Lung (tissue), 16 donors: ENCODE measurements around the gene STAG1. TPM values are rescaled to one million over a fixed set of nuclear protein-coding genes. Genes with fewer than 3 reads are reported as not detected.
"Not testable (repeated sequence)": the region's sequence is repeated elsewhere in the genome, so short reads cannot be mapped to it uniquely, and the experiment has no call there.

ENCODE experiments used
- ATAC-seq: fragments of 200-7000 bp; cut with Tn5 transposase; one replicate; pipeline ENCODE4 v1.9.1; 2020; ENCODE audit warnings: moderate number of reproducible peaks; ENCODE audit not compliant: insufficient read depth, low FRiP score
- DNase-seq, 3 donors: peaks; one replicate each; pipeline ENCODE4 v3.0.0-alpha.2; 2013 to 2017
- H3K27ac ChIP-seq, 2 donors: one replicate each; pipeline ENCODE4 v1.5.1; 2013; ENCODE audit warnings: mild to moderate bottlenecking in 2 of 2, moderate library complexity in 2 of 2, control low read depth in 1 of 2, inconsistent platforms in 1 of 2, low read depth in 1 of 2, low read length in 1 of 2
- H3K27me3 ChIP-seq, 3 donors: one replicate each; pipeline ENCODE4 v1.5.1; 2013; ENCODE audit warnings: low read length in 2 of 3; ENCODE audit not compliant: control insufficient read depth in 3 of 3, insufficient read depth in 3 of 3
- H3K36me3 ChIP-seq, 4 donors: one replicate each; pipeline ENCODE4 v1.5.1; 2013; ENCODE audit warnings: low read length in 4 of 4, mild to moderate bottlenecking in 1 of 4, moderate library complexity in 1 of 4; ENCODE audit not compliant: control insufficient read depth in 4 of 4, insufficient read depth in 4 of 4
- H3K4me1 ChIP-seq, 5 donors: one replicate each; pipeline ENCODE4 v1.5.1; 2013; ENCODE audit warnings: low read length in 5 of 5, mild to moderate bottlenecking in 2 of 5, moderate library complexity in 1 of 5; ENCODE audit not compliant: control insufficient read depth in 5 of 5, insufficient read depth in 5 of 5
- H3K4me3 ChIP-seq: one replicate; pipeline ENCODE4 v1.5.1; 2013; ENCODE audit warnings: mild to moderate bottlenecking, control low read depth, moderate library complexity
- H3K9ac ChIP-seq, 2 donors: one replicate each; pipeline ENCODE4 v1.5.1; 2013; ENCODE audit warnings: low read length in 2 of 2, control low read depth in 1 of 2; ENCODE audit not compliant: insufficient read depth in 1 of 2
- H3K9me3 ChIP-seq, 4 donors: one replicate each; pipeline ENCODE4 v1.5.1; 2013; ENCODE audit warnings: low read length in 3 of 4, mild to moderate bottlenecking in 1 of 4, moderate library complexity in 1 of 4; ENCODE audit not compliant: control insufficient read depth in 4 of 4, insufficient read depth in 3 of 4
- CTCF ChIP-seq: IDR thresholded peaks from 2 replicates; pipeline ENCODE4 v1.5.1; 2012; ENCODE audit warnings: mild to moderate bottlenecking; ENCODE audit errors: control extremely low read depth, extremely low read depth
- WGBS, 2 donors: extraction: QIAGEN DNeasy Blood & Tissue Kit; methylation state at CpG; one replicate each; pipeline ENCODE4 v1.1.7; 2013; 5-methylcytosine and 5-hydroxymethylcytosine counted together
- long read RNA-seq, 5 donors: transcript quantifications; one replicate each; lab custom pipeline, GENCODE V29; 2026
- polyA plus RNA-seq, 2 donors: library from polyadenylated mRNA; stranded (reverse); fragments of 200-250 nt; gene quantifications; one replicate each; pipeline ENCODE4 v1.2.1, GENCODE V29; 2013
- total RNA-seq, 2 donors: library from RNA; depleted of rRNA in 1 of 2; stranded (reverse); fragments of >200 nt in 1 of 2; gene quantifications; one replicate each; pipeline ENCODE4 v1.2.1, GENCODE V29; 2014 to 2021
- donor health status: control.
- donor health status: control.
- donor health status: Bipolar disorder and iron deficiency.
- donor health status: healthy.
- donor health status: DM: yes; HTN: yes; CAD: no.

The STAG1 gene
- total RNA-seq (10 to 100 TPM; 29.4 to 90.0 TPM), polyA plus RNA-seq (10 to 100 TPM in 1 of 2 donors, 1 to 10 TPM in 1; 8.1 to 11.7 TPM)
- long read RNA-seq, donor 1, full-length matches to known transcripts: 4 of 4 reads
- long read RNA-seq, donor 1, partial matches to known transcripts: 0 of 4 reads
- long read RNA-seq, donor 1, other reads (novel, unspliced or antisense): 0 of 4 reads
- long read RNA-seq, donor 2: 0 reads
- long read RNA-seq, donor 3, full-length matches to known transcripts: 1 of 1 reads
- long read RNA-seq, donor 3, partial matches to known transcripts: 0 of 1 reads
- long read RNA-seq, donor 3, other reads (novel, unspliced or antisense): 0 of 1 reads
- long read RNA-seq, donor 4: 0 reads
- long read RNA-seq, donor 5, partial matches to known transcripts: 5 of 5 reads
- long read RNA-seq, donor 5, other reads (novel, unspliced or antisense): 0 of 5 reads

GRCh38 chr3:136752172-136752421, at the start of gene STAG1:
STAG1 (minus strand) TSS chr3:136752378; CDS start chr3:136630898, 121,480 bp downstream.
- Histone ChIP-seq H3K27me3 (no peaks in the 10 kb centered on the region), H3K36me3 (peaks cover 0 to 1% (median 0%) of the 10 kb centered on the region in 4 donors), H3K4me1 (peaks cover 6 to 27% (median 13%) of the 10 kb centered on the region in 5 donors), H3K9me3 (no peaks in the 10 kb centered on the region), H3K4me3 (peak within 1 kb of the TSS; percentile 82), H3K27ac (peak within 1 kb of the TSS; percentile 98 to 99), H3K9ac (peak within 1 kb of the TSS; percentile 86 to 96)
- DNase-seq: no peak
- ATAC-seq: no peak
- TF ChIP-seq CTCF: peak; percentile 99
- WGBS, 2 donors: 0 to 1% methylated on average over 20 to 27 of the region's 27 CpGs

- not testable (repeated sequence) for H3K9ac ChIP-seq, H3K27ac ChIP-seq, DNase-seq, H3K4me3 ChIP-seq, H3K27me3 ChIP-seq, ATAC-seq, H3K36me3 ChIP-seq, H3K9me3 ChIP-seq
- peaks cover 0 to 12% (median 2%) of the 10 kb centered on the region in 5 donors for H3K4me1 ChIP-seq
- WGBS, 2 donors: 96 to 99% methylated on average over 10 of the region's 10 CpGs
Observed at GRCh38 chr3:136801146-136801545, 49.0 kb upstream of the STAG1 start.

GRCh38 chr3:136792556-136793330, 40.6 kb upstream of the STAG1 start:
- no peaks in the 10 kb centered on the region for H3K36me3 ChIP-seq
- no peaks in the 10 kb centered on the region for H3K27me3 ChIP-seq
- no peak for TF ChIP-seq CTCF
- DNase-seq (peak in 2 of 3 donors; percentile 15 to 23), ATAC-seq (no peak)
- no peak overlapping the region for H3K27ac ChIP-seq
- 52 to 57% methylated on average over 4 of the region's 4 CpGs for WGBS, 2 donors
- no peak overlapping the region for H3K4me3 ChIP-seq
- H3K4me1 ChIP-seq: no peaks in the 10 kb centered on the region
- H3K9ac ChIP-seq: no peak overlapping the region
- H3K9me3 ChIP-seq: no peaks in the 10 kb centered on the region

- H3K27me3 ChIP-seq: no peaks in the 10 kb centered on the region
- no peak overlapping the region for H3K9ac ChIP-seq
- WGBS, 2 donors: 91 to 94% methylated on average over 3 of the region's 3 CpGs
- no peak for TF ChIP-seq CTCF
- H3K27ac ChIP-seq: no peak overlapping the region
- ATAC-seq: no peak
- DNase-seq: no peak
- H3K4me3 ChIP-seq: no peak overlapping the region
- H3K4me1 ChIP-seq: peaks cover 0 to 15% (median 0%) of the 10 kb centered on the region in 5 donors
- no peaks in the 10 kb centered on the region for H3K9me3 ChIP-seq
- no peaks in the 10 kb centered on the region for H3K36me3 ChIP-seq
Observed at GRCh38 chr3:136790786-136791185, 38.6 kb upstream of the STAG1 start.
